KOPT-K1 (cell line): ENCODE results near the gene DOCK9.

ENCODE experiments used
- H3K27ac ChIP-seq: fragments of 200-600 bp; sonication (generic); 2 replicates; pipeline ENCODE4 v1.5.1; 2016; ENCODE audit warnings: antibody characterized with exemption, mild to moderate bottlenecking, low read depth, low read length; ENCODE audit not compliant: poor library complexity, severe bottlenecking
- H3K36me3 ChIP-seq: fragments of 200-600 bp; sonication (generic); 2 replicates; pipeline ENCODE4 v1.5.1; 2017; ENCODE audit warnings: antibody characterized with exemption, mild to moderate bottlenecking, low read length, moderate library complexity; ENCODE audit not compliant: insufficient read depth
- H3K9me3 ChIP-seq: fragments of 200-600 bp; sonication (generic); 2 replicates; pipeline ENCODE4 v1.5.1; 2017; ENCODE audit warnings: antibody characterized with exemption, low read length, mild to moderate bottlenecking; ENCODE audit not compliant: insufficient read depth, poor library complexity, severe bottlenecking

Gene DOCK9

GRCh38 chr13:99003186-99003585, 25.3 kb upstream of the DOCK9 start:
- Histone ChIP-seq H3K9me3 (no peaks in the 10 kb centered on the region), H3K27ac (no peak overlapping the region), H3K36me3 (no peaks in the 10 kb centered on the region)

GRCh38 chr13:99002172-99002710, 24.4 kb upstream of the DOCK9 start:
- Histone ChIP-seq H3K9me3 (no peaks in the 10 kb centered on the region), H3K27ac (no peak overlapping the region)

GRCh38 chr13:99000137-99000536, 22.3 kb upstream of the DOCK9 start:
- no peaks in the 10 kb centered on the region for H3K9me3 ChIP-seq
- no peaks in the 10 kb centered on the region for H3K36me3 ChIP-seq
- no peak overlapping the region for H3K27ac ChIP-seq

More at GRCh38 chr13:99002172-99002710, 24.4 kb upstream of the DOCK9 start:
- no peaks in the 10 kb centered on the region for H3K36me3 ChIP-seq

GRCh38 chr13:98999639-98999952, 21.7 kb upstream of the DOCK9 start:
- Histone ChIP-seq H3K9me3 (no peaks in the 10 kb centered on the region), H3K36me3 (no peaks in the 10 kb centered on the region), H3K27ac (no peak overlapping the region)

GRCh38 chr13:98998831-98999638, 21.2 kb upstream of the DOCK9 start:
- H3K27ac ChIP-seq: no peak overlapping the region
- no peaks in the 10 kb centered on the region for H3K9me3 ChIP-seq

GRCh38 chr13:98997738-98998641, 20.1 kb upstream of the DOCK9 start:
- peak overlapping the region; percentile 1 for H3K27ac ChIP-seq
- no peaks in the 10 kb centered on the region for H3K36me3 ChIP-seq
- H3K9me3 ChIP-seq: no peaks in the 10 kb centered on the region

More at GRCh38 chr13:98998831-98999638, 21.2 kb upstream of the DOCK9 start:
- no peaks in the 10 kb centered on the region for H3K36me3 ChIP-seq

- H3K9me3 ChIP-seq: no peaks in the 10 kb centered on the region
- peak overlapping the region; percentile 1 for H3K27ac ChIP-seq
- H3K36me3 ChIP-seq: no peaks in the 10 kb centered on the region
Observed at GRCh38 chr13:98997011-98997730, 19.3 kb upstream of the DOCK9 start.

- Histone ChIP-seq H3K27ac (peak overlapping the region; percentile 65), H3K36me3 (no peaks in the 10 kb centered on the region), H3K9me3 (no peaks in the 10 kb centered on the region)
Observed at GRCh38 chr13:98996046-98996445, 18.2 kb upstream of the DOCK9 start.

GRCh38 chr13:98994896-98995295, 17.0 kb upstream of the DOCK9 start:
- H3K9me3 ChIP-seq: peaks cover 2% of the 10 kb centered on the region
- H3K36me3 ChIP-seq: no peaks in the 10 kb centered on the region
- H3K27ac ChIP-seq: peak overlapping the region; percentile 65

GRCh38 chr13:98994080-98994479, 16.2 kb upstream of the DOCK9 start:
- H3K27ac ChIP-seq: peak overlapping the region; percentile 65
- no peaks in the 10 kb centered on the region for H3K36me3 ChIP-seq

GRCh38 chr13:98992355-98992754, 14.5 kb upstream of the DOCK9 start:
- Histone ChIP-seq H3K9me3 (peaks cover 3% of the 10 kb centered on the region), H3K36me3 (no peaks in the 10 kb centered on the region), H3K27ac (no peak overlapping the region)

More at GRCh38 chr13:98994080-98994479, 16.2 kb upstream of the DOCK9 start:
- H3K9me3 ChIP-seq: peaks cover 3% of the 10 kb centered on the region

- no peaks in the 10 kb centered on the region for H3K36me3 ChIP-seq
- peaks cover 3% of the 10 kb centered on the region for H3K9me3 ChIP-seq
- H3K27ac ChIP-seq: no peak overlapping the region
Observed at GRCh38 chr13:98990701-98991100, 12.8 kb upstream of the DOCK9 start.

GRCh38 chr13:98989469-98990235, 11.8 kb upstream of the DOCK9 start:
- peaks cover 3% of the 10 kb centered on the region for H3K9me3 ChIP-seq
- no peaks in the 10 kb centered on the region for H3K36me3 ChIP-seq
- no peak overlapping the region for H3K27ac ChIP-seq

GRCh38 chr13:98988780-98989179, 10.9 kb upstream of the DOCK9 start:
- no peak overlapping the region for H3K27ac ChIP-seq
- no peaks in the 10 kb centered on the region for H3K36me3 ChIP-seq
- peaks cover 3% of the 10 kb centered on the region for H3K9me3 ChIP-seq
